A673 (cell line): ENCODE measurements around the gene CRYGS. TPM values are rescaled to one million over a fixed set of nuclear protein-coding genes. Genes with fewer than 3 reads are reported as not detected.
"Not testable (repeated sequence)": the region's sequence is repeated elsewhere in the genome, so short reads cannot be mapped to it uniquely, and the experiment has no call there.

Experiments used
- BruUV-seq: library from RNA; stranded (reverse); fragments of 400-500 nt; replicated peaks from 2 replicates; lab custom pipeline; 2021; lab: Mats Ljungman, UMichigan
- CTCF ChIA-PET: fragments of 300-600 bp; sonication (Branson Sonifier 250); formaldehyde crosslinking; loops from one replicate; lab custom pipeline; 2022; ENCODE audit warnings: antibody characterized with exemption; lab: Charles Lee
- POLR2A ChIA-PET: fragments of 300-600 bp; sonication (Branson Sonifier 250); formaldehyde crosslinking; loops from one replicate; lab custom pipeline; 2022; ENCODE audit warnings: antibody characterized with exemption; ENCODE audit not compliant: low non-redundant PET; lab: Charles Lee
- DNase-seq: peaks from one replicate; pipeline ENCODE4 v3.0.0-alpha.2; 2015; ENCODE audit warnings: low spot score
- H3K27ac ChIP-seq: fragments of 200-600 bp; sonication (generic); 2 replicates; pipeline ENCODE4 v1.5.1; 2016; ENCODE audit warnings: mixed run types, low read depth, mild to moderate bottlenecking, mixed read lengths, antibody characterized with exemption, low read length; ENCODE audit not compliant: poor library complexity, severe bottlenecking
- H3K27me3 ChIP-seq: fragments of 200-600 bp; sonication (generic); replicated peaks from 2 replicates; pipeline ENCODE4 v1.6.1; 2017; ENCODE audit warnings: mixed run types, low read depth, mild to moderate bottlenecking, mixed read lengths, antibody characterized with exemption, low read length; ENCODE audit not compliant: insufficient read depth, poor library complexity
- H3K36me3 ChIP-seq: fragments of 200-600 bp; sonication (generic); 2 replicates; pipeline ENCODE4 v1.6.1; 2016; ENCODE audit warnings: mixed run types, mild to moderate bottlenecking, mixed read lengths, antibody characterized with exemption, low read length; ENCODE audit not compliant: insufficient read depth, poor library complexity, severe bottlenecking
- H3K4me1 ChIP-seq: fragments of 200-600 bp; sonication (generic); 2 replicates; pipeline ENCODE4 v1.6.1; 2017; ENCODE audit warnings: mixed run types, mild to moderate bottlenecking, mixed read lengths, antibody characterized with exemption, low read length; ENCODE audit not compliant: insufficient read depth, poor library complexity, severe bottlenecking
- H3K4me3 ChIP-seq: fragments of 200-600 bp; sonication (generic); 2 replicates; pipeline ENCODE4 v1.5.1; 2016; ENCODE audit warnings: low read depth, mixed run types, mild to moderate bottlenecking, mixed read lengths, low read length; ENCODE audit not compliant: poor library complexity, severe bottlenecking
- H3K9me3 ChIP-seq: fragments of 200-600 bp; sonication (generic); 2 replicates; pipeline ENCODE4 v1.6.1; 2016; ENCODE audit warnings: mixed run types, low read depth, mild to moderate bottlenecking, mixed read lengths, antibody characterized with exemption, low read length; ENCODE audit not compliant: poor library complexity, severe bottlenecking
- CTCF ChIP-seq: fragments of 300-800, 200-600 bp; sonication (generic); conservative IDR thresholded peaks from 2 replicates; pipeline ENCODE4 v1.5.1; 2017; ENCODE audit warnings: low read depth, mild to moderate bottlenecking, antibody characterized with exemption, low read length, moderate library complexity, mixed read lengths
- EZH2 ChIP-seq: fragments of 200-600 bp; sonication (generic); IDR thresholded peaks from 2 replicates; pipeline ENCODE4 v1.6.1; 2017; ENCODE audit warnings: borderline replicate concordance, low read depth, mild to moderate bottlenecking, mixed read lengths, antibody characterized with exemption, low read length; ENCODE audit not compliant: poor library complexity, severe bottlenecking
- intact Hi-C: fragments of 100-400 bp; cut with micrococcal nuclease; formaldehyde crosslinking; loops from one replicate; pipeline ENCODE4 v1.10.0; 2022; ENCODE audit not compliant: unreplicated experiment
- total RNA-seq: library from RNA; stranded (reverse); gene quantifications from 2 replicates; pipeline ENCODE4 v1.2.3, GENCODE V29; 2021

CRYGS gene
- total RNA-seq, 1 experiment from 2014 or later = 3.6 TPM

- TF ChIP-seq CTCF = no peak
- TF ChIP-seq EZH2 = no peak
- no peaks in the 10 kb centered on the region for H3K4me1 ChIP-seq
- ChIA-PET CTCF (no interaction called here), POLR2A (no interaction called here)
- no peak overlapping the region for H3K27ac ChIP-seq
- H3K9me3 ChIP-seq = no peaks in the 10 kb centered on the region
- H3K36me3 ChIP-seq = no peaks in the 10 kb centered on the region
- BruUV-seq = no TSS peak
- intact Hi-C loops = no loop called here
- DNase-seq = no peak
- H3K27me3 ChIP-seq = no peaks in the 10 kb centered on the region
- H3K4me3 ChIP-seq = no peak overlapping the region
These were observed 41.0 kb downstream of the CRYGS start for GRCh38 chr3:186502966-186503712.

GRCh38 chr3:186502138-186502948 lies 41.8 kb downstream of the CRYGS start:
- intact Hi-C loops = no loop called here
- no TSS peak for BruUV-seq

GRCh38 chr3:186499949-186500348 lies 44.2 kb downstream of the CRYGS start:
- H3K27ac ChIP-seq, H3K36me3 ChIP-seq, H3K9me3 ChIP-seq, BruUV-seq, CTCF ChIA-PET, H3K27me3 ChIP-seq, H3K4me1 ChIP-seq, POLR2A ChIA-PET, DNase-seq, H3K4me3 ChIP-seq, intact Hi-C loops: not testable (repeated sequence)

More at GRCh38 chr3:186502138-186502948, 41.8 kb downstream of the CRYGS start:
- H3K4me1 ChIP-seq = no peaks in the 10 kb centered on the region
- H3K36me3 ChIP-seq = no peaks in the 10 kb centered on the region
- H3K27me3 ChIP-seq = no peaks in the 10 kb centered on the region
- H3K27ac ChIP-seq = no peak overlapping the region
- POLR2A ChIA-PET = no interaction called here
- H3K4me3 ChIP-seq = no peak overlapping the region
- TF ChIP-seq CTCF (no peak), EZH2 (no peak)
- no peaks in the 10 kb centered on the region for H3K9me3 ChIP-seq
- CTCF ChIA-PET = no interaction called here
- no peak for DNase-seq

- CTCF ChIA-PET, H3K36me3 ChIP-seq, intact Hi-C loops, H3K27me3 ChIP-seq, H3K9me3 ChIP-seq, H3K4me3 ChIP-seq, H3K27ac ChIP-seq, POLR2A ChIA-PET, BruUV-seq, H3K4me1 ChIP-seq, DNase-seq: not testable (repeated sequence)
These were observed 46.2 kb downstream of the CRYGS start for GRCh38 chr3:186498022-186498421.
